ENCODE results near the gene INVS.
"Not testable (repeated sequence)": the region's sequence is repeated elsewhere in the genome, so short reads cannot be mapped to it uniquely, and the experiment has no call there.

Gene INVS

DNA sequence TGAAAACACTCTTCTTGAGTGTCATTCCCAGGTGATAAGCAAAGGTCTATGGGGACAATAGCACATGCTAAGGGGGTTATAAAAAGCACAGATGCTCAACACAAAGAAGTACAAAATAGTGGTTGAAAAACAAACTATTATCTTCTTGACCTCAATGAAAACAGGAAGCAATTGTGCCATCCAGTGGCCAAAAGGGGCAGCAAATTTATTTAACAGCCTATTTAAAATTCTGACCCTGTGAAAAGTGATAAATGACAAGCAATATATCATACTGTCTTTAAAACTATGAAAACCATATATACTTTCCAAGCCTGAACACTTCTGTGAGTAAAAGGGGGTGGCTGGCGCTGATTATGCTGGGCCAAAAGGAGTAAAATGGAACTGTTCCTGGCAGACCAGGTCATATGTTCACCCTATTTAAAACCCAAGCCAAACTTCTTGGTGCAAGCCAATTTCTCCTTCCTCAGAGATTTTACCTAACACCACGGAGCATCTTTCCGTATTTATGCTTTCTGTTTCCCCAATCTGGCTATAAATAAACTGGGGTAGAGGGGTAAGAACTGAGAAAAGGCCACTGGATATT, 224.0 kb downstream of the INVS start:
- peak in 8 of 56 donors; percentile 2 to 68 (median 8) for DNase-seq

DNA sequence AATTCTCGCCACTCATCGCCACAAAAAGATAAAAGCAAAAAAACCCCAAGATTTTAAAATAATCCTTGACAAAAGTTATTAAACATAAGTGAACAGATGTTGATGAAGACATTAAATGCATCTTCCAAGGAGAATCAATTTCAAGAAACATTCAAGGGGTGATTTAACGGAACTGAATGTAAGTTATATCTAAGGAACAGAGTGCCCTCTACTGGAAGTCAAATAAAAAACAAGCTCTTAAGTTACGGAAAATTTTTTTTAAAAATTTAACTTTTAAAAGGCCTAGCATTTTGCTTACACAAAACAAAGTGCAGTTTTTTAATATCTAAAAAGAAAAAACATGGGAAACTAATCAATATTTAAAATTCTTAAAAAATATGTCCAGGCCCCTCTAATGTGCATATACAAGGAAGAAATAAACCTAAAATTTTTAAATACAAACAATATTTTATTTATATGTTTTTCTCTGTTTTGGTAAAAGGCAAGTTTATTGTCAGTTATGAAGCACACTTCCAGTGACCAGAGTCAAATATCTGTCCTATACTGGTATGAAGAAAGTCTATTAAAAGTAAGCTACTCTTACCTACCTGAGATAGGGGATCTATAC, 225.7 kb downstream of the INVS start:
- no peak for DNase-seq

DNA sequence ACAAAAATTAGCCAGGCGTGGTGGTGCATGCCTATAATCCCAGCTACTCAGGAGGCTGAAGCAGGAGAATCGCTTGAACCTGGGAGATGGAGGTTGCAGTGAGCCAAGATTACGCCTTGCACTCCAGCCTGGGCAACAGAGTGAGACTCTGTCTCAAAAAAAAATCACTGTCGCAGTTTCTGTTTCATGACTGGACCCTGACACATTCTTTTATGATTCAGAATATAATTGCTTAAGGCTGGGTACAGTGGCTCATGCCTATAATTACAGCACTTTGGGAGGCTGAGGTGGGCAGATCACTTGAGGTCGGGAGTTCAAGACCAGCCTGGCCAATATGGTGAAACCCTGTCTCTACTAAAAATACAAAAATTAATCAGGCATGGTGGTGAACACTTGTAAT, 239.7 kb downstream of the INVS start:
- not testable (repeated sequence) for DNase-seq

DNA sequence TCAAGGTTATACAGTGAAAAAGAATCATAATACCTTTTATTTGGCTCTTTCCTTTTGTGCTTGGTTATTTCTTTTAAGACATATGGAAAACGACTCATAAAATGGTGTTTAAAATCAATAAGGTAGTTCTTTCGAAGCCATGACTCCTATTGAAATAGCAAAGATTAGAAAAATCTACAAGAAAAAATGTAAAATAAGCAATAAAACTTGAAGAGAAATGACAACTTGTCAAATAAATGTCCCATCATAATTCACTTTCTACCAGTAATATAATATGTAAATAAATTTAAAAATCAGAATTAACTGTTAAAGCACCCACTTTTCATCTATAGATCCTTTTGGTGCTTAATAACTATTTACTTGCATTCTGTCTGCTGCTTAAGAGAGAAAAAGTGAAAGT, 241.2 kb downstream of the INVS start:
- DNase-seq: no peak

DNA sequence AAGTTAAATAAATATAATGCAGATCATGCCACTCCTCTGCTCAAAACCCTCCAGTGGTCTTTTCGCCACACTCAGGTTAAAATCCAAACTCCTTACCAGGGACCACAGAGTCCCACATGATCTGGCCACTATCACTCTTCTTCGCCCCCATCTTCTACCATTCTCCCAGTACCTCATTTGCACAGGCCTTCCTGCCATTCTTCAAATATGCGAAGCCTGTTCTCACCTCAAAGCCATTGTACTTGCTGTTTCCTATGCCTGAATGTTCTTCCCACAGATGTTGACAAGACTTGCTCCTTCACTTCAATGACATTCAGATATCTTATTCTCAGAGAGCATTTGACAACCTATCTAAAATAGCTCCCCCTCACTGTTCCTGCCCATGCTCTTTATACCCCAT, 242.8 kb downstream of the INVS start:
- no peak for DNase-seq

DNA sequence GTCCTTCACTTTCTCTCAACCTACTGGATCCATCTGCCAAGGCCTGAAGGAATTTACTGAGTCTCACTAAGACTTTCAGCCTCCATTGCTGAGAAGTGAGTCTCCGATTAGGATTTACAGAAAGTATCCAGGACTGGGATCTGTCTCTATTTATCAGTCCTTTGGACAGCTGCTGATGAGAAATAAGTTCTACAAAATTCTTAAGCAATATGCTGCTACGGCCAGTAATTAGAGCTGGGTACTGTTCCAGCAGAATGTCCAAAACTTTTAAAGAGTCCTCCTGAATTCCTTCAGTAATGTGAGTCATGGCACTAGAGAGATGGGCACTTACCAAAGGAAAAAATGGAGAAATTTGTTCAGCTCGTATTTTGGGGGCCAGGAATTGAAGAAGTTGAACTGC, 247.8 kb downstream of the INVS start:
- DNase-seq: no peak

DNA sequence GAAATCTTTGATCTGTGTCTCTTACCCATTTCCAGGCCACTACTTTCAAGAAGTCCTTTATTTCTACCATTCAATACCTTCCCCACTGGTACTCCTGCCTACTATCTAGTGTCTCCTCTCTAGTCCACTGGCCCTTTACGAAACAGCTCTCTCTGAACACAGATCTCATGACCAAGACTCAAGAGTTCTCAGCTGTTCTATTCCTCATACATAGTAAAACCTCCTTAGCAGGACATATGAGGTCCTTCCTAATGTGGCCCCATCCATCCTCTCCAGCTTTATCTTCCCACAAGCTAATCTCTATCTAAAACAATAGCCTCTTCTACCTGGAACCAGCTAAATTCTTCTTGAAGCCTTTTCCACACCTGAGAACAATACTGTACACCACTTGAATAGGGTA, 251.1 kb downstream of the INVS start:
- no peak for DNase-seq

All from amygdala (tissue), 56 donors.